ENCODE results near the gene CD93. TPM values are rescaled to one million over a fixed set of nuclear protein-coding genes. Genes with fewer than 3 reads are reported as not detected.

The CD93 gene
- total RNA-seq, 1 donor from 2014 or later, result 139 TPM

DNA sequence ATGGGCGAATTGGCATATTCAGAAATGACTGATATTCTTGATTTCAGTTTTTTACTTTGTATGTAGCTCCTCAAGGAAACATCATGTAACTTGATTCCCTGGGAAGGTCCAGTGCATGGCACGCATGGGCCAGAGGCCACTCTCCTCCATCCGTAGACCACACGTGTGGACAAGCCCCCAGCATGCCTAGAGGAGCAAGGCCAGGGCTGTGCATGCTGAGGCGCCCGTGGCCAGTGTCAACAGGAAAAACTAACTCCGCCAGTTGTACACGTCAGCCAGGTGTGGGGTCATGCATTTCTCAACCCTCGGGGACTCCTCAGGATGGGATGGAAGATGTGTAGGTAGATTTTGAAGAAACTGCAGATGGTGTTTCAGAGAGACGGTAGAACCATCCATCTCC, 37.8 kb upstream of the CD93 start:
- no peak for DNase-seq (ENCODE audit: low spot score)
- no peaks in the 10 kb centered on the region for H3K9me3 Mint-ChIP-seq (ENCODE audit: unreplicated experiment)
- peaks cover 75% of the 10 kb centered on the region for H3K4me1 Mint-ChIP-seq (ENCODE audit: unreplicated experiment)
- no peak overlapping the region for H3K4me3 Mint-ChIP-seq (ENCODE audit: unreplicated experiment)
- H3K27me3 Mint-ChIP-seq (ENCODE audit: unreplicated experiment), result peaks cover 13% of the 10 kb centered on the region
- peaks cover 3% of the 10 kb centered on the region for H3K36me3 Mint-ChIP-seq (ENCODE audit: low read depth, unreplicated experiment)
- TF ChIP-seq CTCF (IDR thresholded peaks at IDR 0.05; ENCODE audit: unreplicated experiment), result no peak
- peak overlapping the region; percentile 13 for H3K27ac Mint-ChIP-seq (ENCODE audit: unreplicated experiment)

- Mint-ChIP-seq H3K4me1 (ENCODE audit: unreplicated experiment) (peaks cover 66% of the 10 kb centered on the region), H3K27ac (ENCODE audit: unreplicated experiment) (no peak overlapping the region), H3K9me3 (ENCODE audit: unreplicated experiment) (no peaks in the 10 kb centered on the region), H3K27me3 (ENCODE audit: unreplicated experiment) (peaks cover 13% of the 10 kb centered on the region), H3K36me3 (ENCODE audit: low read depth, unreplicated experiment) (peaks cover 3% of the 10 kb centered on the region), H3K4me3 (ENCODE audit: unreplicated experiment) (no peak overlapping the region)
- TF ChIP-seq CTCF (IDR thresholded peaks at IDR 0.05; ENCODE audit: unreplicated experiment), result no peak
- no peak for DNase-seq (ENCODE audit: low spot score)
Observed at GRCh38 chr20:23122796-23123655, 36.9 kb upstream of the CD93 start.

GRCh38 chr20:23122321-23122720, 36.2 kb upstream of the CD93 start:
- no peak overlapping the region for H3K27ac Mint-ChIP-seq (ENCODE audit: unreplicated experiment)
- no peak overlapping the region for H3K4me3 Mint-ChIP-seq (ENCODE audit: unreplicated experiment)
- no peak for TF ChIP-seq CTCF (IDR thresholded peaks at IDR 0.05; ENCODE audit: unreplicated experiment)
- H3K9me3 Mint-ChIP-seq (ENCODE audit: unreplicated experiment), result no peaks in the 10 kb centered on the region
- H3K36me3 Mint-ChIP-seq (ENCODE audit: low read depth, unreplicated experiment), result peaks cover 3% of the 10 kb centered on the region
- no peak for DNase-seq (ENCODE audit: low spot score)
- peaks cover 13% of the 10 kb centered on the region for H3K27me3 Mint-ChIP-seq (ENCODE audit: unreplicated experiment)
- peaks cover 59% of the 10 kb centered on the region for H3K4me1 Mint-ChIP-seq (ENCODE audit: unreplicated experiment)

GRCh38 chr20:23121751-23122320, 35.7 kb upstream of the CD93 start:
- no peak for DNase-seq (ENCODE audit: low spot score)
- no peak for TF ChIP-seq CTCF (IDR thresholded peaks at IDR 0.05; ENCODE audit: unreplicated experiment)
- Mint-ChIP-seq H3K27ac (ENCODE audit: unreplicated experiment) (no peak overlapping the region), H3K27me3 (ENCODE audit: unreplicated experiment) (peaks cover 11% of the 10 kb centered on the region), H3K36me3 (ENCODE audit: low read depth, unreplicated experiment) (peaks cover 3% of the 10 kb centered on the region), H3K4me3 (ENCODE audit: unreplicated experiment) (no peak overlapping the region), H3K9me3 (ENCODE audit: unreplicated experiment) (no peaks in the 10 kb centered on the region), H3K4me1 (ENCODE audit: unreplicated experiment) (peaks cover 54% of the 10 kb centered on the region)

Measured in endothelial cell (in vitro differentiated cells).